IPS-11a (cell line): Measurements from ENCODE around the gene ARHGEF26.

Experiments used
- H3K4me3 ChIP-seq: one replicate; pipeline ENCODE4 v1.5.1; 2013; ENCODE audit warnings: low read depth, low read length, control low read depth

ARHGEF26 gene

DNA sequence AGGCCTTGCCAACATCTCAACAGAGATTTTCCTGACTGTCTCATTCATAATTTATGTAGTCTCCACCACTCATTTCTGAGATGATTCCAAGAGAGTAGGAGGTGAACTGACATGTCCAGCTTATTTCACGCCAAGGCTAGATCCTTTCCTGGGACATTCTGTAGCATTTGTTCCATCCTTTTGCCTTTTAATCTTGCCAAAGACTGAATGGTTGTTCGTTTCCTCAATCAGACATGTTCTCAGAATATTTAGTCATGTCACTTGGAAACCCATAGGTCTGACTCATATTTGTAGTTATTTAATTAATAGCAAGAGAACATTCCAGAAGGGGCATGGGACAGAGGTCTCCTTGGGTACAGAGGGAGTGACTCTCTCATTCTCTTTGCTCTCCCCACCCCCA, 122.2 kb downstream of the ARHGEF26 start:
- H3K4me3 ChIP-seq, result no peak overlapping the region

DNA sequence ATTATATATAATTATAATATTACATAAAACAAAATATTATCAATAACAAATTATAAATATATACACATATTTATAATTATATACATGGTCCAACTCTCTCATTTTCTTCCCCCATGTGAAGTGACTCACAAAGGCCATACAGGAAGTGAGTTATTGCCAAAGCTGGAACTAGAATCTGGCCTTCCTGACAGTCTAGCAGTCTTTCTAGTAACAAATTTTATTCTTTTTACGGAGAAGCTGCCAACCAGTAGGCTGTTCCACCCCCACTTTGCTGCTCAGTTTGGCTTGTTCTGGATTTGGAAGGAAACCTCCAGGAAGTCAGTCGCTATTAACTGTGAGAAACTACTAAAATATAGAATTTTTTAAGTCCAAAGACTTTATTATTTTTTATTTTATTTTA, 123.5 kb downstream of the ARHGEF26 start:
- no peak overlapping the region for H3K4me3 ChIP-seq

DNA sequence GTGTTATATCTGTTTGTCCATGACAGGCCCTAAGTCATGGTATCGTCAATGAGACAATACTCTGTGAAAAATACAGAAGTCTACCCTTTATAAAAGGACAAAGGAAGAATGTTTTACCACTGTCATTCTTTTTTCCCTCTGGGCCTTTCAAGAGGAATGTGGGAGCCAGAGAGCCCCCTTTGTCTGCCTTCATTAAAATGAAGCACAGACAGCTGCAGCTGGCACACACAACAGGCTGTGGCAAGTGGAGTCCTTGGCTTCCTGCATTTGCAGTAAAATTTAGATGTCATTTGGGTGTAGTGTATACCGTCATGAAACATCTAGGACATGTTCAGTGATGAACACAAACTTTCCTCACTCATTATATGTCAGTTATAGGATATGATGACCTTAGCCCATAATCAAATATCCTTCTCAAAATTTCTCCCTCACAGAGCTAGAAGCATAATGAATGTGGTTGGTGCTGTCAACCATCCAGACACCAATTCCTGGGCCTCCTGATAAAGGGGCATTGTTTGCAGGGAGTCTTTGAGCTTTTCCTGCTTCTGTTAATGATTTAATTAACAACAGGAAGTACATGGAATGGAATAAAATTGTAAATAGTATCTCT, 126.7 kb downstream of the ARHGEF26 start:
- no peak overlapping the region for H3K4me3 ChIP-seq

DNA sequence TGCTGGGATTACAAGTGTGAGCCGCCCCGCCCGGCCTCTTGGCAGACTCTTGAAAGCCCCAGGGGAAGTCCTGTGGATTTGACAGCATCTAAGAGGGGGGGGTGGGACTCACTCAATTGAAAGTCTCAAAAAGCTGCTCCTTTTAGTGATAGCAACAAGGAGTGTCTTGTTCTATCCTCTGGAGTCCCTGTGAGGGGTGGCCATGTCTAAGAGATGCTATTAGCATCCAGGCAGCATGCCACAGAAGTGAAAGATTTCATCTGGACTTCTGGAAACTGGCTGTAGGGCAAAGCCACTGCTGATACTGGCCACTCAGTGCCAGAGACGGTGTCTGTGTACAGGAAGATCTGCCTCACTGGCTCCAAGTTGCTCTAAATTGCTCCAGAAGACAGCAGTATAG, 129.1 kb downstream of the ARHGEF26 start:
- H3K4me3 ChIP-seq, result no peak overlapping the region

DNA sequence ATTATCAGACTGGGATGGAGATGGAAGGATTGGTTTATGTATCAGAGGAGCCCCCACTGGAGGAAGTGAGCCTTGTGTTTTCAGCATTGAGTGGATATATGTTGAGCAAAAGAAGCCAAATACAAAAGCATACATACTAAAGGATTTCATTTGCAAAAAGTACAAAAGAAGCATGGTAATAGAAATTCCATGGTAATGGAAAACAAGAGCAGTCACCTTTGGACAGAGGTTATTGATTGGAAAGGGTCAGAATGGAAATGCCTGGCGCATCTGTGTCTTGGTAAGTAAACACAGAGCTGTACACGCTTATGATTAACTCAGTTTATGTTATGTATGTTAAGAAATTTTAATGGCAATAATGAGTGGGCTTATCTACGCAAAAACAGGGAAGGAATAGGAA, 130.4 kb downstream of the ARHGEF26 start:
- H3K4me3 ChIP-seq, result no peak overlapping the region

DNA sequence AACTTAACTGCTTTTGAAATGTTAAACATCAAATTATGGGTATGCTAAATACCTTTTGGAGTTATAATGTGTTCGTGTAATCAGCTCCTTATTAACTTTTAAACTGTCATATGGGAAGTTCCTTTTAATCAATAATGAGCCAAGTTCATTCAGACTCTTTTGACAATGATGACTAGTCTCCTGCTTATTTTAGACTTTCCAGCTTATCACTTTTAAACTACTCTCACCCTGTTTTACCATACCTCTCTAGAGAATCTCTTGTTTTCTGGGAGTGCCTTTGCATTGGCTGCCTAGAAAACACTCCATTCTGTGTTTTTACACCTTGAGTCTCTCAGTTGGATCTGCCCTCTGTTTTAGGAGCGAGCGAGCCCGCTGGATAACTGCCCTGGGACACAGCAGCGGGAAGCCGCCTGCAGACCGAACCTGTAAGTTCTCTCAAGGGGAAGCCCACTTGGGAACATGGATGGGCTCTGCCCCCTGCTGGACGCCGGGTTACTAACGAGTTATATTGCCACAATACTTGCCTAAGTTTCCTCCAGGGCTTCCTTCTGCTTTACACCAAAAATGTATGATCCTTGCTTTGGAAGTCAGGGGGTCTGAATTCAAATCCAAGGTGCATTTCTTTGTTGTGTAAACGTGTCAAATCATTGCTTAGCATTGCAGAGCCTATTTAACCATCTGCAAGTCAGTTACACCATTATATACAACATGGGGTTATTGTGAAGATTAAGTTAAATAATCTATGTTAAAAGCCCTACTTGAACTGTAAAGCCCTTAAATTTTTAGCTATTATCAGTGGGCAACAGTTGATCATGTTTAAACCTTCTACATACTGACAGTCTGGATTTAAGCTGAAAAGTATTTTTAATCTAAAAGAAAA, 131.8 kb downstream of the ARHGEF26 start:
- H3K4me3 ChIP-seq, result no peak overlapping the region

DNA sequence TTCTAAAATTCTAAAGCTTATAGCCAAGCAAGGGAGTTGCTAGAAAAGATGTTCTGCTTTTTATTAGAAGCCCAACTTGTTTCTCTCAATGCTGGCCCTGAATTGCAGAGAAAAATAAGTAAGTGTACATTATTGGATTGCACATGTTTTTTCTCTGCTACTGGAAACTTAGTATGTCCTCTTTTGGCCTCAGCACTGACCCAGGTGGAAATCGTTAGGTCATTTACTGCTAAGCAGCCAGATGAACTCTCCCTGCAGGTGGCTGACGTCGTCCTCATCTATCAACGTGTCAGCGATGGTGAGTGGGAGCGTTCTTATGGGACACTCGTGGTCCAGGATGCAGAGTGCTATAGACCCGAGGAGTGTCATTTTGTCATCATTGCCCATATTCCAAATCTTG, 133.3 kb downstream of the ARHGEF26 start:
- no peak overlapping the region for H3K4me3 ChIP-seq

DNA sequence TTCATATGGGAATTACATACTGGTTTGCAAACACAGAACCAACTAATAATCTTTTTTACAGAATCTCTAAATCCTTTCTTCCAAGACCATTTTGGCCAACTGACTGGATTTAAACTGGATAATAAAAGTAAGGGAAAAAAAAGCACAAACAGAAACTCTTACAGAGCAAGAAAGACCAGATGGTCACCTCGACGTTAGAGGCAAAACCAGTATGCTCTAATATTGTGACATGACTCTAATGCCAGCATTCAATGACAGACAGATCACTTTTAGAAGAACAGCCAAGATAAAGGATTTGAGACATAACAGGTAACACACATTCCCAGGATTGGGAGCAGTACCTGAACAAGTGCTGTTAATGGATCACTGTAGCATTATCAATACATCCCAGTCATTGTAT, 152.2 kb downstream of the ARHGEF26 start:
- no peak overlapping the region for H3K4me3 ChIP-seq

DNA sequence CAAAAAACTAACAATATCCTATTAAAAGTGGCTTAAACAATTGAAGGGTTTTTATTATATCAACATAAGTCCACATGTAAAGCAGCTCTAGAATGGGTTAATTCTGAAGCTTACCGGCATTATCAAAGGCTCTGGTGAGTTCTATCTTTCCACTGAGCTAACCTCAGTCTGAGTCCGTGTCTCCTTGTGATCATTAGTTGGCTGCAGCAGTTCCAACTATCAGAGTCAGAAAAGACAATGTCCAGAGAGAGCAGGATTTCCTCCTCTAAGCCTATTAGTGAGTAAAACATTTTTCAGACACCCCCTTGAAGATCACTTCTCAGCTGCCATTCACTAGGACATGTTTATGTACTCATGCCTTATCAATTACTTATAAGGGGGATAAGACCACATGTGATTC, 153.2 kb downstream of the ARHGEF26 start:
- H3K4me3 ChIP-seq, result no peak overlapping the region

DNA sequence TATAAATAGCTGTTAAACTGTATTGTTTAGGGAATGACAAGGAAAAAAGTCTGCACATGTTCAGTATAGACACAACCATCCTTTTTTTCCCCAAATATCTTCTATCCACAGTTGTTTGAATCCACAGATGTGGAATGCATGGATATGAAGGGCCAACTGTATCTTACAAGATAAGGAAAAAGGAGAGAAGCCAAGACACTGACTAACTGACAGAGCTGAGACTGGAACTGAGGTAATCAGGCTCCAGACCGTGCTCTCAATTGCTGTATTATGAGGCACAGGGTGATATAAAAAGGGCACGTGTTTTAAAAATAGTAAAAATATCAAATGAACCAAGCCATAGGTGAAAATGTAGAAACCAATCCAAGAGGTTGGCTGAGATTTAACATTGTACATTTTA, 154.1 kb downstream of the ARHGEF26 start:
- no peak overlapping the region for H3K4me3 ChIP-seq

DNA sequence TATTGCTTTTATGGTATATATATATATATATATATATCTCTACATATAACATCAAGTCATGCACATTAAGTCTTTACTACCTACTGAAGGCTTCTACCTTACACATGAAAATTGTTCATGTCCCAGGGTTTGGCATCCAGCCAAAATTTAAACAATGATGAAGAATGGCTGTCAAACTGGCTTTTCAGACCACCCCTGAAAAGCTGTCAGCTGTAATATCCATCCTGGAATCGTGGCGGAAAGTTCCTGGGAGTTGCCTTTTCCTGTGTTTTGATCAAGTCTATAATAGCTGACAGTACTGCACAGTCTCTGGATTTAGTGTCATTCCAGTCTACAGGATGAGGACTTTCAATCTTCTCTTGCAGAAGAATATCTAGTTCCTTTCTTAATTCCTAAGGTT, 154.8 kb downstream of the ARHGEF26 start:
- H3K4me3 ChIP-seq, result no peak overlapping the region

DNA sequence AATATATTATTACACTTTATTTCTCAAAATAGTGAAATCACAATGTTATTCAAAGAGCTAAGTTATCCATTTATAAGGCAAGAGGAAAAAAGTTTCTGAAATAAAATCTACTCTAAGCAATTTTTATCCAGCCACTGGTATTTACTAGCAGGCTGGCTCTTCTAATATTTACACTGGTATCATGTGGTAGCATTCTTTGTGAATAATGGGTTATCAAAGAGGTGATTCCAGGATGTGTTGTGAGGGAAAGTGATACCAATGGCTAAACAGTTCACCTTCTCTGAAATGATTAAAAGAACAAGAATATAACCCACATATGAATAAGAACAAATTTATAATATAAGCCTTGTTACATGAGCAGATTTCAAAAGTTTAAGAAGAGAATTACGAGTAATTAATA, 159.0 kb downstream of the ARHGEF26 start:
- no peak overlapping the region for H3K4me3 ChIP-seq

DNA sequence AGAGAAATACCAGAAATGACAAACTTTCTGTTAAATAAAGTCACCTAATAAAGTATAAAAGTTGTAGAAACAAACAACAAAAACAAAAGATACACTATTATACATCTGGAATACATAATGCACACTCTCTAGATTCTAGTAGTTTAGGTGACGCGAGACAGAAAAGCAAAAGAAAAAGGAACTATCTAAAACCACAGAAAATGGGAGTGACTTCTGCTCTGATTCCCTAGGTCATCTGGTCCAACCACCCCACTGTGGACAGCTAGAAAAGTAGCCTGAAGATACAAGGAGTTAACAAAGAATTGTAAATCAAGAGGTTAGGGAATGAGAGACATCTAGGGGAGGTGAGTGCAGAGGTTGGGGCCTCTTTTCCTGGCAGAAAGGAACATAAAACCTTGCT, 164.0 kb downstream of the ARHGEF26 start:
- no peak overlapping the region for H3K4me3 ChIP-seq

DNA sequence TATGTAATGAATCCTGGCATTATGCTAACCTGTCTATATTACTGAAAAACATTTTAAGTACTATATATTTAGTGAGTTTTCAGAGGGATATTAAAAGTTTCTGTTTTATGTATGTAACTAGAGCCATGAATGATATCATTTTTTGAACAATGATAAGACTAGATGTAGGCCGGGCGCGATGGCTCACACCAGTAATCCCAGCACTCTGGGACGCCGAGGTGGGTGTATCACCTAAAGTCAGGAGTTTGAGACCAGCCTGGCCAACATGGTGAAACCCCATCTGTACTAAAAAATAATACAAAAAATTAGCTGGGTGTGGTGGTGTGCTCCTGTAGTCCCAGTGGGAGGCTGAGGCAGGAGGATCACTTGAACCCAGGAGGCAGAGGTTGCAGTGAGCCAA, 169.0 kb downstream of the ARHGEF26 start:
- H3K4me3 ChIP-seq, result no peak overlapping the region

DNA sequence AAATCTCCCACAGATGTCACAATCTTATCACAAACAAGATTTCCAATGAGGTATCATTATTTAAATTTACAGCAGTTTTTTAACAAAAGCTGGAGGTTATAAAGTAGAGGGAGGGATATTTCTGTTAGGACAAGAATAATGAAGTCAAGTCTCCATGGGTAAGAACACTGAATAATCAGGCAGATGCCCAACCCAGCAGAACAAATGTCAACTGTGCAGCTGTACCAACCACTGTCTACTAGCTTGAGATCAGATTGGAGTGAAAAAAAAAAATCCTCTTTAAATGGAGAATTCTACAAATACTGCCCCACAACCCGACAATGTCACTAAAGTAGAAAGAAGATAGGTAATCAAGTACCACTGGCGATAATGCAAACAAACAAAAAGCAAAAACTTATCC, 172.8 kb downstream of the ARHGEF26 start:
- H3K4me3 ChIP-seq, result no peak overlapping the region

DNA sequence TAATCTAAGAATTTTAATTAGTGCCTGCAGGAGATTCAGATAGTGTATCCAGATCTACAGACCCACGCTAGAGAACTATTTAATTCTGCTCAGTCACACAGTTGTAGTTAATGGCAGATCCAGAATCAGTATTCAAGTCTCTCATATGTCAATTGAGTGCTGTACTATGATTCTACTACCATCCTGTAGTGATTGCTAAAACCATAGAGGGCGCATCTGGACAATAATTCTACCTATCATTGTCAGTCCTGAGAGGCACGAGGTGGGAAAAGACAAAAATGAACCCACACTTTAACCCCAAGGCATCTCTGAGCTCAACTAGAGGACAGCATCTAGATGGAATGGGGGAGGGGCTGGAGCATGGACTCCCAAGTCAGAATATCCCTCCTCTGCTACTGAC, 180.4 kb downstream of the ARHGEF26 start:
- H3K4me3 ChIP-seq, result no peak overlapping the region

DNA sequence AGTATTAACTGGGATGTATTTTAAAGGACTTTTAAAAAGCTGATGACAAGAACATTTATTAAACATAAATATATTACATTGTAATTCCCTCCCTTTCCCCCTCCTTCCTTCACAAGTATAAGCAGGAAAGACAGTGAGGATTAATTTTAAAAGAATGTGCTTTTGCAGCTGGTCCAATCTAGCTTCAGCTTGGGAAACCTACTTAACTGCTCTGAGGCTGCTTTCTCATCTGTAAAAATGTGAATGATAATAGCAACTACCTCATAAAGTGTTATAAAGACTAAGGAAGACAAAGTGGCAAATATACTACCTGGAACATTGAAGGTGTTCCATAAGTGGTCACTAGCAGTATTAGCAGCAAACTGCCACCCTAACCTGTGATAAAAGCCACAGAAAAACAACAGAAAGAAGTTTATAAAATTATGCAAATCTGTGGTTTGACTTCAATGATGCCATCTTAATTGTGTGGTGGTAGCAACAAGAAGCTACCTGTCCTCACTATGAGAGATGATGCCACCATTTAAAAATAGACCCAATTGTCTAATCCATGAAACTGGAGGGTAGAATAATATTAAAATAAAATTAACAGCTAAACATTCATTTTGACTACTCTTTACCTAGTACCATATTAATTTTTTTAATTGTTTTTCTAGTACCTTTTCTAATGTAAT, 183.1 kb downstream of the ARHGEF26 start:
- H3K4me3 ChIP-seq, result no peak overlapping the region

DNA sequence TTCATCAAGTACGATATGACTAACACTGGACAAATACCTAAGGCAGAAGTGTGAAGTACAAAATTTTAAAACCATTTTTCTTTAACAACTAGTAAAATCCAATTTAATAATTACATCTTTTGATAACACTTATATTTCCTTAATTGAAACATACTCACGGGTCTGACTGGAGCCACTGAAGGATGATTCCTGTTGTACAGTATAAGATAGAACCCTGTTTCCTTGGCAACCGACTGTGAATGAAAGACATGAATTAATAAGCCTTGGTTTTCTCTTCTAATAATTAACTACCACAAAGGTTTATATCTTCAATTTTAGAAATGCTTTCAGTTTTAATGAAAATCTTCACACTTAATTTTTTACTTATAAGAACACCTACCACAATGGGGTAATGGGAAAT, 183.7 kb downstream of the ARHGEF26 start:
- H3K4me3 ChIP-seq, result no peak overlapping the region

DNA sequence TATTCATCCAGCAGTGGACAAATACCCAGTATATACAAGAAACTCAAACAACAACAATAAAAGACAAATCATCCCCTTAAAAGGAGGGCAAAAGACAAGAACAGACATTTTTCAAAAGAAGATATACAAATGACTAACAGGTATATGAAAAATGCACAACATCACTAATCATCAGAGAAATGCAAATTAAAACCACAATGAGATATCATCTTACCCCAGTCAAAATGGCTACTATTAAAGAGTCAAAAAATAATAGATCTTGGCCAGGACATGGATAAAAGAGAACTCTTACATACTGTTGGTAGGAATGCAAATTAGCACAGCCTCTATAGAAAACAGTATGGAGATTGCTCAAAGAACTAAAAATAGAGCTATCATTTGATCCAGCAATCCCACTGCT, 186.2 kb downstream of the ARHGEF26 start:
- no peak overlapping the region for H3K4me3 ChIP-seq
